Mesendoderm (in vitro differentiated cells): ENCODE data around the gene SQOR.

Experiments
- DNase-seq: peaks from one replicate; pipeline ENCODE4 v3.0.0; 2013
- H2AK5ac ChIP-seq: 2 replicates; pipeline ENCODE4 v1.6.1; 2013; ENCODE audit warnings: low read length, inconsistent platforms
- H2BK120ac ChIP-seq: 2 replicates; pipeline ENCODE4 v1.6.1; 2013; ENCODE audit warnings: low read depth, mild to moderate bottlenecking, low read length, moderate library complexity, mixed read lengths
- H2BK15ac ChIP-seq: replicated peaks from 2 replicates; pipeline ENCODE4 v1.6.1; 2013; ENCODE audit warnings: low read depth, mild to moderate bottlenecking, moderate library complexity
- H2BK5ac ChIP-seq: 2 replicates; pipeline ENCODE4 v1.6.1; 2013; ENCODE audit warnings: low read length, inconsistent platforms
- H3K18ac ChIP-seq: 2 replicates; pipeline ENCODE4 v1.6.1; 2013; ENCODE audit warnings: mild to moderate bottlenecking, low read length, mixed read lengths
- H3K23ac ChIP-seq: one replicate; pipeline ENCODE4 v1.6.1; 2013; ENCODE audit warnings: low read length
- H3K27ac ChIP-seq: 2 replicates; pipeline ENCODE4 v1.5.1; 2013; ENCODE audit warnings: low read depth, mild to moderate bottlenecking, inconsistent platforms, low read length, moderate library complexity
- H3K27me3 ChIP-seq: 2 replicates; pipeline ENCODE4 v1.6.1; 2013; ENCODE audit warnings: low read length, control low read depth, mild to moderate bottlenecking, inconsistent platforms; ENCODE audit not compliant: insufficient read depth, poor library complexity
- H3K36me3 ChIP-seq: 2 replicates; pipeline ENCODE4 v1.6.1; 2013; ENCODE audit warnings: low read length, inconsistent platforms; ENCODE audit not compliant: control insufficient read depth, insufficient read depth
- H3K4ac ChIP-seq: one replicate; pipeline ENCODE4 v1.6.1; 2013; ENCODE audit warnings: low read depth, mild to moderate bottlenecking, low read length, moderate library complexity
- H3K4me1 ChIP-seq: 2 replicates; pipeline ENCODE4 v1.6.1; 2013; ENCODE audit warnings: low read depth, low read length, inconsistent platforms; ENCODE audit not compliant: control insufficient read depth
- H3K4me2 ChIP-seq: 2 replicates; pipeline ENCODE4 v1.6.1; 2013; ENCODE audit warnings: low read length
- H3K4me3 ChIP-seq: 2 replicates; pipeline ENCODE4 v1.5.1; 2013; ENCODE audit warnings: mild to moderate bottlenecking, low read length
- H3K56ac ChIP-seq: one replicate; pipeline ENCODE4 v1.6.1; 2013; ENCODE audit warnings: low read length
- H3K79me1 ChIP-seq: 2 replicates; pipeline ENCODE4 v1.6.1; 2013; ENCODE audit warnings: low read length, inconsistent platforms
- H3K79me2 ChIP-seq: 2 replicates; pipeline ENCODE4 v1.6.1; 2013; ENCODE audit warnings: mild to moderate bottlenecking, low read length; ENCODE audit not compliant: control insufficient read depth, insufficient read depth
- H3K9ac ChIP-seq: 2 replicates; pipeline ENCODE4 v1.6.1; 2013; ENCODE audit warnings: low read length, inconsistent platforms
- H4K5ac ChIP-seq: one replicate; pipeline ENCODE4 v1.6.1; 2013; ENCODE audit warnings: low read length
- H4K8ac ChIP-seq: one replicate; pipeline ENCODE4 v1.6.1; 2013; ENCODE audit warnings: low read depth, mild to moderate bottlenecking, control low read depth, low read length, moderate library complexity
- WGBS: extraction: QIAGEN DNeasy Blood & Tissue Kit; methylation state at CpG from one replicate; pipeline ENCODE4 v1.1.7; 2013; ENCODE audit warnings: low lambda C conversion rate, missing lambda C conversion rate; ENCODE audit not compliant: insufficient coverage; ENCODE audit errors: extremely low coverage; 5-methylcytosine and 5-hydroxymethylcytosine counted together

SQOR gene

GRCh38 chr15:45690581-45691260, 55.9 kb downstream of the SQOR start:
- Histone ChIP-seq H3K79me1 (no peaks in the 10 kb centered on the region), H2BK15ac (no peak overlapping the region), H3K4me2 (no peak overlapping the region), H3K36me3 (no peaks in the 10 kb centered on the region), H3K56ac (no peak overlapping the region), H3K4me1 (no peaks in the 10 kb centered on the region), H2BK5ac (no peak overlapping the region), H4K5ac (no peak overlapping the region), H2BK120ac (no peak overlapping the region), H3K4ac (no peak overlapping the region), H3K27ac (no peak overlapping the region), H2AK5ac (no peak overlapping the region), H3K4me3 (no peak overlapping the region), H3K79me2 (no peaks in the 10 kb centered on the region), H3K18ac (no peak overlapping the region), H3K27me3 (no peaks in the 10 kb centered on the region), H3K9ac (no peak overlapping the region), H4K8ac (no peak overlapping the region), H3K23ac (no peak overlapping the region)
- no peak for DNase-seq
- no CpG with 5 or more reads among the region's 6 CpGs for WGBS

GRCh38 chr15:45701108-45701507, 66.3 kb downstream of the SQOR start:
- no peak overlapping the region for H2BK5ac ChIP-seq
- no peak overlapping the region for H3K23ac ChIP-seq
- H3K18ac ChIP-seq: no peak overlapping the region
- no peaks in the 10 kb centered on the region for H3K27me3 ChIP-seq
- no peaks in the 10 kb centered on the region for H3K79me1 ChIP-seq
- no peak overlapping the region for H4K8ac ChIP-seq
- no peak overlapping the region for H3K4me2 ChIP-seq
- no peak overlapping the region for H3K4ac ChIP-seq
- no peak overlapping the region for H2BK15ac ChIP-seq
- H3K56ac ChIP-seq: no peak overlapping the region
- no CpG with 5 or more reads among the region's 3 CpGs for WGBS
- no peak overlapping the region for H2AK5ac ChIP-seq
- no peak overlapping the region for H3K4me3 ChIP-seq
- no peak overlapping the region for H3K9ac ChIP-seq
- H3K79me2 ChIP-seq: no peaks in the 10 kb centered on the region
- DNase-seq: no peak
- no peak overlapping the region for H2BK120ac ChIP-seq
- H3K27ac ChIP-seq: no peak overlapping the region
- H4K5ac ChIP-seq: no peak overlapping the region
- H3K4me1 ChIP-seq: no peaks in the 10 kb centered on the region
- no peaks in the 10 kb centered on the region for H3K36me3 ChIP-seq

- H2BK5ac ChIP-seq: no peak overlapping the region
- H2BK120ac ChIP-seq: no peak overlapping the region
- H3K4me3 ChIP-seq: no peak overlapping the region
- H3K4me1 ChIP-seq: no peaks in the 10 kb centered on the region
- H3K27ac ChIP-seq: no peak overlapping the region
- H2BK15ac ChIP-seq: no peak overlapping the region
- H3K56ac ChIP-seq: no peak overlapping the region
- no peak overlapping the region for H3K9ac ChIP-seq
- no peak for DNase-seq
- H3K23ac ChIP-seq: no peak overlapping the region
- no peak overlapping the region for H3K4ac ChIP-seq
- H3K18ac ChIP-seq: no peak overlapping the region
- no CpG with 5 or more reads among the region's 3 CpGs for WGBS
- no peaks in the 10 kb centered on the region for H3K36me3 ChIP-seq
- H4K8ac ChIP-seq: no peak overlapping the region
- no peaks in the 10 kb centered on the region for H3K27me3 ChIP-seq
- H2AK5ac ChIP-seq: no peak overlapping the region
- H4K5ac ChIP-seq: no peak overlapping the region
- H3K79me2 ChIP-seq: no peaks in the 10 kb centered on the region
- no peaks in the 10 kb centered on the region for H3K79me1 ChIP-seq
- no peak overlapping the region for H3K4me2 ChIP-seq
Measured at GRCh38 chr15:45702041-45702440, 67.2 kb downstream of the SQOR start.

GRCh38 chr15:45703670-45704328, 69.0 kb downstream of the SQOR start:
- peak overlapping the region; percentile 88 for H3K56ac ChIP-seq
- peak overlapping the region; percentile 60 for H3K4me3 ChIP-seq
- no peak overlapping the region for H2AK5ac ChIP-seq
- H2BK5ac ChIP-seq: no peak overlapping the region
- H2BK15ac ChIP-seq: no peak overlapping the region
- H4K8ac ChIP-seq: no peak overlapping the region
- H3K4me1 ChIP-seq: no peaks in the 10 kb centered on the region
- no CpG with 5 or more reads among the region's 13 CpGs for WGBS
- peak overlapping the region; percentile 87 for H3K4me2 ChIP-seq
- H2BK120ac ChIP-seq: no peak overlapping the region
- no peak overlapping the region for H3K27ac ChIP-seq
- no peaks in the 10 kb centered on the region for H3K79me1 ChIP-seq
- no peak overlapping the region for H3K18ac ChIP-seq
- H3K27me3 ChIP-seq: no peaks in the 10 kb centered on the region
- H3K9ac ChIP-seq: peak overlapping the region; percentile 73
- H4K5ac ChIP-seq: no peak overlapping the region
- H3K79me2 ChIP-seq: no peaks in the 10 kb centered on the region
- H3K4ac ChIP-seq: no peak overlapping the region
- H3K36me3 ChIP-seq: no peaks in the 10 kb centered on the region
- peak; percentile 74 for DNase-seq
- H3K23ac ChIP-seq: no peak overlapping the region

GRCh38 chr15:45704329-45705249, 69.8 kb downstream of the SQOR start:
- H2BK120ac ChIP-seq: no peak overlapping the region
- peak overlapping the region; percentile 60 for H3K4me3 ChIP-seq
- peak overlapping the region; percentile 21 for H3K18ac ChIP-seq
- no peak overlapping the region for H2BK5ac ChIP-seq
- no peaks in the 10 kb centered on the region for H3K79me1 ChIP-seq
- H3K36me3 ChIP-seq: no peaks in the 10 kb centered on the region
- no peaks in the 10 kb centered on the region for H3K27me3 ChIP-seq
- peak overlapping the region; percentile 88 for H3K56ac ChIP-seq
- peak overlapping the region; percentile 87 for H3K4me2 ChIP-seq
- H3K23ac ChIP-seq: no peak overlapping the region
- peak overlapping the region; percentile 37 for H3K27ac ChIP-seq
- no peak overlapping the region for H4K8ac ChIP-seq
- no CpG with 5 or more reads among the region's 67 CpGs for WGBS
- no peak overlapping the region for H4K5ac ChIP-seq
- no peaks in the 10 kb centered on the region for H3K4me1 ChIP-seq
- H3K79me2 ChIP-seq: no peaks in the 10 kb centered on the region
- DNase-seq: peak; percentile 84
- no peak overlapping the region for H2BK15ac ChIP-seq
- H3K4ac ChIP-seq: peak overlapping the region; percentile 18
- peak overlapping the region; percentile 73 for H3K9ac ChIP-seq
- no peak overlapping the region for H2AK5ac ChIP-seq
